IMR-90 (cell line): ENCODE data around the gene FRY. TPM values are rescaled to one million over a fixed set of nuclear protein-coding genes. Genes with fewer than 3 reads are reported as not detected.

Experiments
- ATAC-seq: fragments of 200-7000 bp; cut with Tn5 transposase; 2 replicates; pipeline ENCODE4 v1.9.1; 2020; ENCODE audit warnings: low read depth, mild to moderate bottlenecking, moderate library complexity
- BruUV-seq: library from RNA; stranded (reverse); fragments of 400-500 nt; replicated peaks from 2 replicates; lab custom pipeline; 2021; lab: Mats Ljungman, UMichigan
- CTCF ChIA-PET: fragments of 300-600 bp; formaldehyde crosslinking; extraction: SDS; loops from one replicate; lab custom pipeline; 2021; ENCODE audit warnings: antibody characterized with exemption; lab: Yijun Ruan, JAX
- POLR2A ChIA-PET: fragments of 300-600 bp; sonication (Branson Sonifier 250); formaldehyde crosslinking; loops from one replicate; lab custom pipeline; 2022; ENCODE audit warnings: antibody characterized with exemption; ENCODE audit not compliant: unreplicated experiment; lab: Charles Lee
- DNase-seq: peaks from one replicate; pipeline ENCODE4 v3.0.0; 2013
- H2AFZ ChIP-seq: replicated peaks from 2 replicates; pipeline ENCODE3; 2013; ENCODE audit warnings: low read length, mild to moderate bottlenecking; ENCODE audit not compliant: poor library complexity
- H2AK5ac ChIP-seq: 2 replicates; pipeline ENCODE4 v1.6.1; 2013; ENCODE audit warnings: low read depth, low read length, inconsistent platforms
- H2AK9ac ChIP-seq: replicated peaks from 2 replicates; pipeline ENCODE3; 2013; ENCODE audit warnings: mild to moderate bottlenecking, low read depth, low read length, moderate library complexity; ENCODE audit not compliant: poor library complexity
- H2BK120ac ChIP-seq: 2 replicates; pipeline ENCODE4 v1.6.1; 2013; ENCODE audit warnings: low read depth, low read length, inconsistent platforms
- H2BK15ac ChIP-seq: 3 replicates; pipeline ENCODE4 v1.6.1; 2013; ENCODE audit warnings: low read depth, low read length, inconsistent platforms
- H2BK20ac ChIP-seq: 2 replicates; pipeline ENCODE4 v1.6.1; 2013; ENCODE audit warnings: low read depth, mild to moderate bottlenecking, inconsistent platforms, low read length, moderate library complexity
- H2BK5ac ChIP-seq: 2 replicates; pipeline ENCODE4 v1.6.1; 2013; ENCODE audit warnings: mild to moderate bottlenecking, low read depth, low read length, inconsistent platforms; ENCODE audit not compliant: poor library complexity, severe bottlenecking
- H3K14ac ChIP-seq: replicated peaks from 2 replicates; pipeline ENCODE4 v1.6.1; 2013; ENCODE audit warnings: low read depth, low read length, inconsistent platforms
- H3K18ac ChIP-seq: 2 replicates; pipeline ENCODE4 v1.6.1; 2013; ENCODE audit warnings: low read depth, low read length, control low read depth
- H3K23ac ChIP-seq: 2 replicates; pipeline ENCODE4 v1.6.1; 2013; ENCODE audit warnings: low read depth, low read length, inconsistent platforms
- H3K27ac ChIP-seq: 2 replicates; pipeline ENCODE4 v1.5.1; 2013; ENCODE audit warnings: mild to moderate bottlenecking, control low read depth, low read length; ENCODE audit not compliant: insufficient read depth
- H3K27me3 ChIP-seq: 2 replicates; pipeline ENCODE4 v1.6.1; 2013; ENCODE audit warnings: low read length; ENCODE audit not compliant: control insufficient read depth, insufficient read depth
- H3K36me3 ChIP-seq: 2 replicates; pipeline ENCODE4 v1.6.1; 2013; ENCODE audit warnings: low read length, mixed read lengths; ENCODE audit not compliant: control insufficient read depth, insufficient read depth
- H3K4ac ChIP-seq: 2 replicates; pipeline ENCODE4 v1.6.1; 2013; ENCODE audit warnings: low read depth, low read length, inconsistent platforms
- H3K4me1 ChIP-seq: 2 replicates; pipeline ENCODE4 v1.6.1; 2013; ENCODE audit warnings: low read length, mixed read lengths; ENCODE audit not compliant: control insufficient read depth, insufficient read depth
- H3K4me2 ChIP-seq: 2 replicates; pipeline ENCODE4 v1.6.1; 2013; ENCODE audit warnings: low read depth, mild to moderate bottlenecking, control low read depth, low read length, moderate library complexity
- H3K4me3 ChIP-seq: 2 replicates; pipeline ENCODE4 v1.5.1; 2013; ENCODE audit warnings: low read depth, mild to moderate bottlenecking, control low read depth, low read length, moderate library complexity; ENCODE audit not compliant: insufficient read depth
- H3K56ac ChIP-seq: 2 replicates; pipeline ENCODE4 v1.6.1; 2013; ENCODE audit warnings: low read length, inconsistent platforms; ENCODE audit not compliant: insufficient read depth; ENCODE audit errors: extremely low read depth
- H3K79me1 ChIP-seq, 2 experiments: 2 replicates each; pipeline ENCODE4 v1.6.1; 2013; ENCODE audit warnings: low read length in 2 of 2, inconsistent platforms in 1 of 2, low read depth in 1 of 2
- H3K9ac ChIP-seq: 2 replicates; pipeline ENCODE4 v1.6.1; 2013; ENCODE audit warnings: low read depth, low read length, control low read depth
- H3K9me1 ChIP-seq: 2 replicates; pipeline ENCODE4 v1.6.1; 2013; ENCODE audit warnings: low read length, inconsistent platforms; ENCODE audit not compliant: insufficient read depth
- H3K9me3 ChIP-seq: 2 replicates; pipeline ENCODE4 v1.6.1; 2013; ENCODE audit warnings: low read length; ENCODE audit not compliant: control insufficient read depth, insufficient read depth
- H4K20me1 ChIP-seq: 2 replicates; pipeline ENCODE4 v1.6.1; 2013; ENCODE audit warnings: low read length, inconsistent platforms; ENCODE audit not compliant: insufficient read depth
- H4K5ac ChIP-seq: 2 replicates; pipeline ENCODE4 v1.6.1; 2013; ENCODE audit warnings: mild to moderate bottlenecking, low read depth, low read length, control low read depth
- H4K8ac ChIP-seq, 2 experiments: 2 replicates each; pipeline ENCODE4 v1.6.1; 2013; ENCODE audit warnings: low read depth in 2 of 2, low read length in 2 of 2, control low read depth in 1 of 2, inconsistent platforms in 1 of 2
- H4K91ac ChIP-seq: 2 replicates; pipeline ENCODE4 v1.6.1; 2013; ENCODE audit warnings: low read depth, low read length, inconsistent platforms; ENCODE audit not compliant: insufficient read depth
- BHLHE40 ChIP-seq: fragments of 150-350 bp; IDR thresholded peaks from 2 replicates; pipeline ENCODE4 v1.6.1; 2016; ENCODE audit warnings: mild to moderate bottlenecking, low read depth, low read length
- CEBPB ChIP-seq: IDR thresholded peaks from 2 replicates; pipeline ENCODE4 v1.6.1; 2012; ENCODE audit warnings: low read depth, low read length, improper control_type of control experiment
- CHD1 ChIP-seq: IDR thresholded peaks from 2 replicates; pipeline ENCODE4 v1.6.1; 2012; ENCODE audit warnings: low read depth, low read length, improper control_type of control experiment
- CTCF ChIP-seq: conservative IDR thresholded peaks from 2 replicates; pipeline ENCODE4 v1.5.1; 2012; ENCODE audit warnings: mild to moderate bottlenecking, low read depth, low read length, improper control_type of control experiment
- MAFK ChIP-seq: IDR thresholded peaks from 2 replicates; pipeline ENCODE4 v1.6.1; 2012; ENCODE audit warnings: low read depth, low read length, improper control_type of control experiment
- MAZ ChIP-seq: IDR thresholded peaks from 2 replicates; pipeline ENCODE4 v1.6.1; 2012; ENCODE audit warnings: low read depth, mild to moderate bottlenecking, low read length, improper control_type of control experiment, moderate library complexity, borderline replicate concordance
- MXI1 ChIP-seq: IDR thresholded peaks from 2 replicates; pipeline ENCODE4 v1.6.1; 2012; ENCODE audit warnings: low read depth, mild to moderate bottlenecking, low read length, moderate library complexity, borderline replicate concordance
- NFE2L2 ChIP-seq: fragments of 150-350 bp; IDR thresholded peaks from 2 replicates; pipeline ENCODE4 v1.6.1; 2016; ENCODE audit warnings: low read depth, mild to moderate bottlenecking, low read length
- POLR2A ChIP-seq: IDR thresholded peaks from 2 replicates; pipeline ENCODE4 v1.6.1; 2012; ENCODE audit warnings: mild to moderate bottlenecking, low read depth, low read length
- RAD21 ChIP-seq: IDR thresholded peaks from 2 replicates; pipeline ENCODE4 v1.6.1; 2012; ENCODE audit warnings: low read length, improper control_type of control experiment
- RCOR1 ChIP-seq: IDR thresholded peaks from 2 replicates; pipeline ENCODE4 v1.6.1; 2012; ENCODE audit warnings: mild to moderate bottlenecking, low read length, improper control_type of control experiment; ENCODE audit not compliant: insufficient replicate concordance
- RFX5 ChIP-seq: IDR thresholded peaks from 2 replicates; pipeline ENCODE4 v1.8.0; 2012; ENCODE audit warnings: low read depth, mild to moderate bottlenecking, low read length, moderate library complexity
- SMC3 ChIP-seq: fragments of 150-350 bp; IDR thresholded peaks from 2 replicates; pipeline ENCODE4 v1.6.1; 2016; ENCODE audit warnings: low read depth, mild to moderate bottlenecking, antibody characterized with exemption, low read length, moderate library complexity
- USF2 ChIP-seq: fragments of 150-350 bp; IDR thresholded peaks from 2 replicates; pipeline ENCODE4 v1.6.1; 2017; ENCODE audit warnings: mild to moderate bottlenecking, antibody characterized with exemption, low read length, low read depth
- WGBS, 2 experiments: methylation state at CpG; one replicate each; pipeline versions ENCODE4 v1.1.5 to v1.1.7; 2013; ENCODE audit warnings: missing lambda C conversion rate in 2 of 2; ENCODE audit not compliant: insufficient read length in 1 of 2; ENCODE audit errors: extremely low coverage in 2 of 2; 5-methylcytosine and 5-hydroxymethylcytosine counted together
- dilution Hi-C: fragments of 300-500 bp; cut with HindIII; formaldehyde crosslinking; loops from one replicate; pipeline ENCODE4 v1.14.3; 2018; ENCODE audit warnings: low sequenced_read_pairs; ENCODE audit not compliant: unreplicated experiment
- in situ Hi-C: fragments of 300-500 bp; cut with MboI; formaldehyde crosslinking; loops from 3 replicates; pipeline ENCODE4 v1.14.3; 2019; ENCODE audit warnings: low sequenced_read_pairs, inconsistent platforms, mixed read lengths
- intact Hi-C: fragments of 100-400 bp; cut with micrococcal nuclease; formaldehyde crosslinking; loops from 2 replicates; pipeline ENCODE4 v1.10.0; 2022
- polyA plus RNA-seq, 3 experiments: library from polyadenylated mRNA; depleted of rRNA; stranded (reverse); fragments of >200 nt; gene quantifications; 2 replicates each; pipeline ENCODE4 v1.2.3, GENCODE V29; 2012; ENCODE audit warnings: low replicate concordance in 1 of 3
- total RNA-seq: library from RNA; depleted of rRNA; stranded (reverse); fragments of >200 nt; gene quantifications from 2 replicates; pipeline ENCODE4 v1.2.3, GENCODE V29; 2012
- TF ChIP-seq, protein P1 (sequence below): fragments of 150-350 bp; IDR thresholded peaks from 2 replicates; pipeline ENCODE4 v1.6.1; 2016; ENCODE audit warnings: low read depth, mild to moderate bottlenecking, low read length, moderate library complexity, borderline replicate concordance

Gene FRY
- total and polyA plus RNA-seq, 2 of the 4 experiments (the other 2 are of a cell fraction) = 3.0 to 4.8 TPM

DNA sequence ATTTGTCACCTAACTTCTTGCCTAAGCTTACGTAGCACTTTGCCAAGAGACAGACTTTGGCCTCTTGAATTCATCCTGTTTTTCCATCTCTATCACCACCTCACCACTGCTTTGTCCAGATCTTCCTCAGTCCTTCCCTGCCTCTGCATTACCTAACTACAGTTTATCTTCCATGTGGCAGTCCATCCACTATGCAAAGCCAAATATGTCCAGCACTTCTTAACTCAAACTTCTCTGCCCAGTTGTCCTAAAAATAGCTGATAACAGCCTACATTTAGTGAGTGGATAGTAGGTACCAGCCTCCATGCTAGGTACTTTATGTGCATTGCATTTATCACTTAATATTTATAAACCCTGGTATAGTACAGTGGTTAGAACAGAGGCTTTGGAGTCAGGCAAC, 172.2 kb downstream of the FRY start:
- no peaks in the 10 kb centered on the region for H3K27me3 ChIP-seq
- H4K91ac ChIP-seq = no peak overlapping the region
- no TSS peak for BruUV-seq
- H3K4me3 ChIP-seq = no peak overlapping the region
- no peak overlapping the region for H2BK5ac ChIP-seq
- dilution Hi-C loops (no loop called here), in situ Hi-C loops (no loop called here), intact Hi-C loops (no loop called here)
- no peaks in the 10 kb centered on the region for H3K9me3 ChIP-seq
- no peak overlapping the region for H2BK20ac ChIP-seq
- no peak overlapping the region for H3K56ac ChIP-seq
- H3K4ac ChIP-seq = no peak overlapping the region
- H2BK15ac ChIP-seq = no peak overlapping the region
- DNase-seq (no peak), ATAC-seq (no peak)
- H3K23ac ChIP-seq = no peak overlapping the region
- H2BK120ac ChIP-seq = no peak overlapping the region
- no peak for TF ChIP-seq NFE2L2
- TF ChIP-seq USF2 = no peak
- TF ChIP-seq, protein P1, sequence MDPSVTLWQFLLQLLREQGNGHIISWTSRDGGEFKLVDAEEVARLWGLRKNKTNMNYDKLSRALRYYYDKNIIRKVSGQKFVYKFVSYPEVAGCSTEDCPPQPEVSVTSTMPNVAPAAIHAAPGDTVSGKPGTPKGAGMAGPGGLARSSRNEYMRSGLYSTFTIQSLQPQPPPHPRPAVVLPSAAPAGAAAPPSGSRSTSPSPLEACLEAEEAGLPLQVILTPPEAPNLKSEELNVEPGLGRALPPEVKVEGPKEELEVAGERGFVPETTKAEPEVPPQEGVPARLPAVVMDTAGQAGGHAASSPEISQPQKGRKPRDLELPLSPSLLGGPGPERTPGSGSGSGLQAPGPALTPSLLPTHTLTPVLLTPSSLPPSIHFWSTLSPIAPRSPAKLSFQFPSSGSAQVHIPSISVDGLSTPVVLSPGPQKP = no peak
- no peak for TF ChIP-seq RAD21
- TF ChIP-seq POLR2A = no peak
- TF ChIP-seq CEBPB = no peak
- TF ChIP-seq BHLHE40 = no peak
- TF ChIP-seq MAZ = no peak
- TF ChIP-seq CTCF = no peak
- no peak for TF ChIP-seq RCOR1
- no peak for TF ChIP-seq RFX5
- TF ChIP-seq CHD1 = no peak
- no peak for TF ChIP-seq MAFK
- no peak for TF ChIP-seq MXI1
- TF ChIP-seq SMC3 = no peak
- no peak overlapping the region for H3K18ac ChIP-seq
- H3K14ac ChIP-seq = no peak overlapping the region
- no peak overlapping the region for H3K9ac ChIP-seq
- peaks cover 5% of the 10 kb centered on the region; the same call in 1 of the 2 replicates for H3K9me1 ChIP-seq
- no peak overlapping the region for H3K4me2 ChIP-seq
- H4K20me1 ChIP-seq = no peaks in the 10 kb centered on the region
- H4K8ac ChIP-seq = no peak overlapping the region; a peak in 1 of 4 replicates
- peaks cover 11% of the 10 kb centered on the region for H3K4me1 ChIP-seq
- H3K27ac ChIP-seq = no peak overlapping the region
- ChIA-PET CTCF (interaction anchor here (0.6 kb wide), 1 partner anchor 11 kb away, joined by 3 read pairs; no protein-coding TSS in a partner anchor), POLR2A (no interaction called here)
- H2AK9ac ChIP-seq = no peak overlapping the region
- no peak overlapping the region for H4K5ac ChIP-seq
- no peak overlapping the region for H2AFZ ChIP-seq
- H3K79me1 ChIP-seq = no peaks in the 10 kb centered on the region
- H2AK5ac ChIP-seq = no peak overlapping the region
- peaks cover 3% of the 10 kb centered on the region; the same call in 1 of the 2 replicates for H3K36me3 ChIP-seq
- WGBS, 2 experiments = 100% methylated on average over 1 of the region's 1 CpG; no CpG with 5 or more reads in 1 of the 2 experiments
